22Rv1 (cell line): ENCODE measurements around the gene MEX3A.

ENCODE experiments used
- ZFX ChIP-seq: fragments of 450-650 bp; IDR thresholded peaks from 2 replicates; pipeline ENCODE4 v1.6.1; 2017; ENCODE audit warnings: antibody characterized with exemption, borderline replicate concordance
- TF ChIP-seq, protein P1 (sequence below): fragments of 450-650 bp; IDR thresholded peaks from 2 replicates; pipeline ENCODE4 v1.5.1; 2017; ENCODE audit warnings: mild to moderate bottlenecking

- TF ChIP-seq, protein P1, sequence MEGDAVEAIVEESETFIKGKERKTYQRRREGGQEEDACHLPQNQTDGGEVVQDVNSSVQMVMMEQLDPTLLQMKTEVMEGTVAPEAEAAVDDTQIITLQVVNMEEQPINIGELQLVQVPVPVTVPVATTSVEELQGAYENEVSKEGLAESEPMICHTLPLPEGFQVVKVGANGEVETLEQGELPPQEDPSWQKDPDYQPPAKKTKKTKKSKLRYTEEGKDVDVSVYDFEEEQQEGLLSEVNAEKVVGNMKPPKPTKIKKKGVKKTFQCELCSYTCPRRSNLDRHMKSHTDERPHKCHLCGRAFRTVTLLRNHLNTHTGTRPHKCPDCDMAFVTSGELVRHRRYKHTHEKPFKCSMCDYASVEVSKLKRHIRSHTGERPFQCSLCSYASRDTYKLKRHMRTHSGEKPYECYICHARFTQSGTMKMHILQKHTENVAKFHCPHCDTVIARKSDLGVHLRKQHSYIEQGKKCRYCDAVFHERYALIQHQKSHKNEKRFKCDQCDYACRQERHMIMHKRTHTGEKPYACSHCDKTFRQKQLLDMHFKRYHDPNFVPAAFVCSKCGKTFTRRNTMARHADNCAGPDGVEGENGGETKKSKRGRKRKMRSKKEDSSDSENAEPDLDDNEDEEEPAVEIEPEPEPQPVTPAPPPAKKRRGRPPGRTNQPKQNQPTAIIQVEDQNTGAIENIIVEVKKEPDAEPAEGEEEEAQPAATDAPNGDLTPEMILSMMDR, result no peak
- TF ChIP-seq ZFX, result no peak
These were observed 36.1 kb upstream of the MEX3A start for GRCh38 chr1:156118177-156118868.
